Measurements from ENCODE around the gene ABCC3. TPM values are rescaled to one million over a fixed set of nuclear protein-coding genes. Genes with fewer than 3 reads are reported as not detected.
A peak's percentile ranks its signal among the peaks of the same experiment; 100 is the strongest.

The ABCC3 gene
- total and polyA plus RNA-seq, 8 donors: 13.6 to 1,043 (median 188) TPM

DNA sequence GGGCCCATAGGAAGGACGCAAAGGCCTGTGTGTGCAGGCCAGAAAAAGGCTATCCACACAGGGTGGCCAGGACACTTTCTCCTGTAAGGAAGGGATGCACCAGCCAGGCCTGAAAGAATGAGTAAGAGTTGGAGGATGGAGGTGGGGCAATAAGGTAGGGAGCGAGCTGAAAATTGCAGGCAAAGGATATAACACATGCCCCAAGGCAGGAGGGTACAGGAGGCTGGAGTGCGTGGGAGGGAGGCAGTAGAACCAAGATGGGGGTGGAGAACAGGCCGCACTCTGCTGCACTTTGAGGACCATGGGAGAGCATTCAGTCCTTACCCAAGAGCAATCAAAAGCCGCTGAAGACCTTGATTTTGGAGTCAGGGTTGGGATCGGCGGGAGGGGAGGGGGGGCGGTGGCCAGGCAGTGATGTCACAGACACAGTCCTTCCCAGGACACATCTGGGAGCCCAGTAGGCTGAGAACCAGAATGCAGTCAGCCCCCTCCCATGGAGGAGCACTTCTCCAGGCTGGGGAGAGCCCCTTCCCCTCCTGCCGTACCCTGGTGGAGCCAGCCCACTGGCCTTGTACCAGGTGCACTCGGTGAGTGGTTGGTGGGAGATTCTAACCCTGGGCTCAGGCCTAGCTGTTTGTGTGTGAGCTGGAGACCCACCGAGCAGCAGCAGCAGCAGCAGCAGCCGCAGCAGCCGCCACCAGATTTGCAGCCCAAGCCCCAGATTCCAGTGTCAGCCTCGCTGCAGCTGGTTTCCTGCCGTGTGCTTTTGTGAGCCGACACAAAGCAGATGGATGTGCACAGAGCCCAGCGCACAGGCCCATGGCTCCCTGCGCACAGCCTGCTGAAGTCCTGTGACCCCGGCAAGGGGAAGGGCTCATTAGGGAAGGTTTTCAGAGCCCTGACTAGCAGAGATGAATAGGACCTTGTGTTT is 55.5 kb downstream of the ABCC3 start:
- Histone ChIP-seq H3K36me3 (peaks cover 0 to 23% (median 17%) of the 10 kb centered on the region in 4 donors), H3K27ac (peak overlapping the region; percentile 79 to 95 (median 86)), H3K4me1 (peaks cover 81 to 99% (median 93%) of the 10 kb centered on the region in 4 donors), H3K27me3 (no peaks in the 10 kb centered on the region), H3K4me3 (no peak overlapping the region), H3K9me3 (no peaks in the 10 kb centered on the region)
- peak in 1 of 2 donors; percentile 82 for DNase-seq
- TF ChIP-seq, protein P1, sequence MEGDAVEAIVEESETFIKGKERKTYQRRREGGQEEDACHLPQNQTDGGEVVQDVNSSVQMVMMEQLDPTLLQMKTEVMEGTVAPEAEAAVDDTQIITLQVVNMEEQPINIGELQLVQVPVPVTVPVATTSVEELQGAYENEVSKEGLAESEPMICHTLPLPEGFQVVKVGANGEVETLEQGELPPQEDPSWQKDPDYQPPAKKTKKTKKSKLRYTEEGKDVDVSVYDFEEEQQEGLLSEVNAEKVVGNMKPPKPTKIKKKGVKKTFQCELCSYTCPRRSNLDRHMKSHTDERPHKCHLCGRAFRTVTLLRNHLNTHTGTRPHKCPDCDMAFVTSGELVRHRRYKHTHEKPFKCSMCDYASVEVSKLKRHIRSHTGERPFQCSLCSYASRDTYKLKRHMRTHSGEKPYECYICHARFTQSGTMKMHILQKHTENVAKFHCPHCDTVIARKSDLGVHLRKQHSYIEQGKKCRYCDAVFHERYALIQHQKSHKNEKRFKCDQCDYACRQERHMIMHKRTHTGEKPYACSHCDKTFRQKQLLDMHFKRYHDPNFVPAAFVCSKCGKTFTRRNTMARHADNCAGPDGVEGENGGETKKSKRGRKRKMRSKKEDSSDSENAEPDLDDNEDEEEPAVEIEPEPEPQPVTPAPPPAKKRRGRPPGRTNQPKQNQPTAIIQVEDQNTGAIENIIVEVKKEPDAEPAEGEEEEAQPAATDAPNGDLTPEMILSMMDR (IDR thresholded peaks at IDR 0.05): no peak
- peak in 1 of 3 donors; percentile 50 for TF ChIP-seq POLR2AphosphoS5 (IDR thresholded peaks at IDR 0.05)
- no peak for TF ChIP-seq EP300 (IDR thresholded peaks at IDR 0.05)
- TF ChIP-seq POLR2A (IDR thresholded peaks at IDR 0.05): no peak
- intact Hi-C loops (cut with DNase I; ENCODE audit: low total_unique reads): no loop called here
- 48 to 59% (median 51%) methylated on average over 18 to 19 of the region's 19 CpGs for WGBS, 5 donors

DNA sequence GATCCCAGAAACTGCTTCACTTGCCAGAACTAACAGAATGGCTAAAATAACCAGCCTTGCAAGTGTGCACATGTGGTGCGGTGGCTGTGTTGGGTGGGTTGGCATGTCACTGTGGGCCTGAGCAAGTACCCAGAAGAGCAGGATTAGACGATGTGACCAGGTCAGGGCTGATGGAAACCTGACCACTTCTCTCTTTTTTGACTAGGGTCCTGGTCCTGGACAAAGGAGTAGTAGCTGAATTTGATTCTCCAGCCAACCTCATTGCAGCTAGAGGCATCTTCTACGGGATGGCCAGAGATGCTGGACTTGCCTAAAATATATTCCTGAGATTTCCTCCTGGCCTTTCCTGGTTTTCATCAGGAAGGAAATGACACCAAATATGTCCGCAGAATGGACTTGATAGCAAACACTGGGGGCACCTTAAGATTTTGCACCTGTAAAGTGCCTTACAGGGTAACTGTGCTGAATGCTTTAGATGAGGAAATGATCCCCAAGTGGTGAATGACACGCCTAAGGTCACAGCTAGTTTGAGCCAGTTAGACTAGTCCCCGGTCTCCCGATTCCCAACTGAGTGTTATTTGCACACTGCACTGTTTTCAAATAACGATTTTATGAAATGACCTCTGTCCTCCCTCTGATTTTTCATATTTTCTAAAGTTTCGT is 56.3 kb downstream of the ABCC3 start:
- Histone ChIP-seq H3K27me3 (no peaks in the 10 kb centered on the region), H3K9me3 (no peaks in the 10 kb centered on the region), H3K4me1 (peaks cover 76 to 99% (median 92%) of the 10 kb centered on the region in 4 donors), H3K36me3 (peaks cover 8 to 31% (median 25%) of the 10 kb centered on the region in 4 donors), H3K27ac (peak overlapping the region; percentile 79 to 95 (median 86)), H3K4me3 (no peak overlapping the region)
- 31 to 48% (median 37%) methylated on average over 9 of the region's 9 CpGs for WGBS, 5 donors
- peak in 1 of 2 donors; percentile 63 for DNase-seq
- intact Hi-C loops (cut with DNase I; ENCODE audit: low total_unique reads): no loop called here
- TF ChIP-seq EP300 (IDR thresholded peaks at IDR 0.05): no peak
- no peak for TF ChIP-seq POLR2A (IDR thresholded peaks at IDR 0.05)
- no peak for TF ChIP-seq POLR2AphosphoS5 (IDR thresholded peaks at IDR 0.05)
- TF ChIP-seq, protein P1 (IDR thresholded peaks at IDR 0.05): no peak

GRCh38 chr17:50691550-50692447 is 57.1 kb downstream of the ABCC3 start:
- Histone ChIP-seq H3K9me3 (no peaks in the 10 kb centered on the region), H3K4me1 (peaks cover 68 to 99% (median 85%) of the 10 kb centered on the region in 4 donors), H3K36me3 (peaks cover 15 to 39% (median 33%) of the 10 kb centered on the region in 4 donors), H3K27ac (peak overlapping the region; percentile 79 to 95 (median 86)), H3K27me3 (no peaks in the 10 kb centered on the region), H3K4me3 (no peak overlapping the region)
- peak; percentile 60 to 82 for DNase-seq
- WGBS, 5 donors: 30 to 52% (median 35%) methylated on average over 6 of the region's 6 CpGs
- TF ChIP-seq POLR2AphosphoS5 (IDR thresholded peaks at IDR 0.05) (peak in 2 of 3 donors; percentile 20 to 33), EP300 (IDR thresholded peaks at IDR 0.05) (no peak)
- intact Hi-C loops (cut with DNase I; ENCODE audit: low total_unique reads): no loop called here

DNA sequence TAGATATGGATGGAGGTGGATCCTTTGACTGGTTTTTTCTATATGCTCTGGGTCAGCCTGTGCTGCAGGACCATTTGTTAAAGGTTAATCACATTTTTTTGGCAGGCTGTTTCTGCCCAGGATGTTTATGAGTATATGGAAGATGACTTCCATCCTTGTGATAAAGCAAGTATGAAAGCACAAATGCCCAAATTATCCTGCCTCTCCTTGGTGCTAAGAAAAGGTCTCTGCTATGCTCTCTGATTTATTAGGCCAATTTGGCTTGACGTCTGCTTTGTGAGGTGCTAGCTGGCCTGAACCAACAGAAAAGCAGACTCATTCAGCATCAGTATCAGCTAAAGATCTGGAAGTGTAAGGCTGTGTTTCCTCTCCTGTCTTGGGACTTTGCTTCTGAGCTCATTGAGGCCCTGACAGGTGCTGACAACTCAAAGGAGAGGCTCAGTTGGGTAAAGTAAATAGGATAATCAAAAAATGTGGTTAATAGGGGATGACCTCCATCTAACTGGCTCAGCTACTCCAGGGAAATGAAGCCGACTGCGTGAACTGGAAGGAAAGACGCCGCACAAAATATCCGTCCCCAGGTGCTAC is 57.9 kb downstream of the ABCC3 start:
- Histone ChIP-seq H3K27me3 (no peaks in the 10 kb centered on the region), H3K4me1 (peaks cover 62 to 99% (median 81%) of the 10 kb centered on the region in 4 donors), H3K9me3 (no peaks in the 10 kb centered on the region), H3K36me3 (peaks cover 22 to 47% (median 41%) of the 10 kb centered on the region in 4 donors), H3K27ac (peak overlapping the region; percentile 79 to 95 (median 86)), H3K4me3 (no peak overlapping the region)
- intact Hi-C loops (cut with DNase I; ENCODE audit: low total_unique reads): no loop called here
- peak in 1 of 2 donors; percentile 71 for DNase-seq
- TF ChIP-seq POLR2AphosphoS5 (IDR thresholded peaks at IDR 0.05) (peak in 2 of 3 donors; percentile 44 to 65), EP300 (IDR thresholded peaks at IDR 0.05) (no peak)
- WGBS, 5 donors: 31 to 53% (median 50%) methylated on average over 6 of the region's 6 CpGs

All from stomach (tissue), 9 donors.